Measurements from ENCODE around the gene RAPGEF5.

GRCh38 chr7:22196429-22196828 is 160.5 kb downstream of the RAPGEF5 start:
- TF ChIP-seq CTCF (IDR thresholded peaks at IDR 0.05) (no peak), POLR2A (IDR thresholded peaks at IDR 0.05) (no peak), EP300 (IDR thresholded peaks at IDR 0.05) (no peak)
